Smooth muscle cell (in vitro differentiated cells): ENCODE results near the gene SEPTIN3. TPM values are rescaled to one million over a fixed set of nuclear protein-coding genes. Genes with fewer than 3 reads are reported as not detected.
A peak's percentile ranks its signal among the peaks of the same experiment; 100 is the strongest.

Experiments used
- DNase-seq: peaks from one replicate; lab custom pipeline; 2025; ENCODE audit not compliant: unreplicated experiment; lab: John Stamatoyannopoulos, UW
- H2AFZ ChIP-seq: fragments of 200-600 bp; sonication (generic); 2 replicates; pipeline ENCODE4 v1.6.0; 2016; ENCODE audit warnings: antibody characterized with exemption, low read depth, mild to moderate bottlenecking
- H3F3A ChIP-seq: fragments of 200-600 bp; sonication (generic); 2 replicates; pipeline ENCODE4 v1.6.0; 2017; ENCODE audit warnings: antibody characterized with exemption, low read depth
- H3K27ac ChIP-seq: fragments of 200-600 bp; sonication (generic); 2 replicates; pipeline ENCODE4 v1.5.1; 2016; ENCODE audit warnings: low read depth, mild to moderate bottlenecking
- H3K27me3 ChIP-seq: fragments of 200-600 bp; sonication (generic); 2 replicates; pipeline ENCODE4 v1.6.1; 2016; ENCODE audit warnings: low read depth, mild to moderate bottlenecking
- H3K36me3 ChIP-seq: fragments of 200-600 bp; sonication (generic); 2 replicates; pipeline ENCODE4 v1.5.1; 2016; ENCODE audit warnings: low read depth
- H3K4me1 ChIP-seq: fragments of 200-600 bp; sonication (generic); 2 replicates; pipeline ENCODE4 v1.5.1; 2016; ENCODE audit warnings: low read depth
- H3K4me2 ChIP-seq: fragments of 200-600 bp; sonication (generic); 2 replicates; pipeline ENCODE4 v1.6.0; 2016; ENCODE audit warnings: mild to moderate bottlenecking
- H3K4me3 ChIP-seq: fragments of 200-600 bp; sonication (generic); 2 replicates; pipeline ENCODE4 v1.5.1; 2016; ENCODE audit warnings: mild to moderate bottlenecking
- H3K79me2 ChIP-seq: fragments of 200-600 bp; sonication (generic); 2 replicates; pipeline ENCODE4 v1.6.0; 2016; ENCODE audit warnings: low read depth, mild to moderate bottlenecking
- H3K9ac ChIP-seq: fragments of 200-600 bp; sonication (generic); 2 replicates; pipeline ENCODE4 v1.6.0; 2016; ENCODE audit warnings: low read depth
- H3K9me3 ChIP-seq: fragments of 200-600 bp; sonication (generic); replicated peaks from 2 replicates; pipeline ENCODE4 v1.5.1; 2016; ENCODE audit warnings: low read depth
- H4K20me1 ChIP-seq: fragments of 200-600 bp; sonication (generic); 2 replicates; pipeline ENCODE4 v1.6.0; 2016; ENCODE audit warnings: low read depth
- CTCF ChIP-seq: fragments of 200-600 bp; sonication (generic); IDR thresholded peaks from 2 replicates; pipeline ENCODE4 v1.5.1; 2017; ENCODE audit warnings: borderline replicate concordance, mild to moderate bottlenecking, antibody characterized with exemption; ENCODE audit not compliant: insufficient read depth, poor library complexity, severe bottlenecking
- WGBS: methylation state at CpG from one replicate; pipeline ENCODE4 v1.1.7; 2016; ENCODE audit warnings: low lambda C conversion rate; 5-methylcytosine and 5-hydroxymethylcytosine counted together
- polyA plus RNA-seq: library from polyadenylated mRNA; unstranded; fragments of >200 nt; fragmentation: Nextera tagmentation; extraction: Ambion mirVana; gene quantifications from 2 replicates; pipeline ENCODE4 v1.2.1, GENCODE V29; 2016
- total RNA-seq: library from RNA; depleted of rRNA; stranded (reverse); fragments of >200 nt; gene quantifications from 2 replicates; pipeline ENCODE4 v1.2.3, GENCODE V29; 2014

Gene SEPTIN3
- total and polyA plus RNA-seq, 2 experiments from 2014 or later = 0.99 to 1.1 TPM

GRCh38 chr22:41951898-41952474 is 17.3 kb upstream of the SEPTIN3 start, which contains the start of gene SMIM45:
TSS of gene SMIM45 (plus strand) at chr22:41952150.
- Histone ChIP-seq H3K9ac (no peak within 1 kb of the TSS), H3K4me1 (peaks cover 11% of the 10 kb centered on the region), H3K4me2 (no peak within 1 kb of the TSS), H3K9me3 (no peaks in the 10 kb centered on the region), H3K79me2 (no peaks in the 10 kb centered on the region), H3K27ac (no peak within 1 kb of the TSS), H2AFZ (no peak within 1 kb of the TSS), H3F3A (no peaks in the 10 kb centered on the region), H3K36me3 (no peaks in the 10 kb centered on the region), H3K4me3 (no peak within 1 kb of the TSS), H3K27me3 (no peaks in the 10 kb centered on the region), H4K20me1 (no peaks in the 10 kb centered on the region)
- TF ChIP-seq CTCF = no peak
- 77% methylated on average over 16 of the region's 16 CpGs for WGBS
- no peak for DNase-seq

DNA sequence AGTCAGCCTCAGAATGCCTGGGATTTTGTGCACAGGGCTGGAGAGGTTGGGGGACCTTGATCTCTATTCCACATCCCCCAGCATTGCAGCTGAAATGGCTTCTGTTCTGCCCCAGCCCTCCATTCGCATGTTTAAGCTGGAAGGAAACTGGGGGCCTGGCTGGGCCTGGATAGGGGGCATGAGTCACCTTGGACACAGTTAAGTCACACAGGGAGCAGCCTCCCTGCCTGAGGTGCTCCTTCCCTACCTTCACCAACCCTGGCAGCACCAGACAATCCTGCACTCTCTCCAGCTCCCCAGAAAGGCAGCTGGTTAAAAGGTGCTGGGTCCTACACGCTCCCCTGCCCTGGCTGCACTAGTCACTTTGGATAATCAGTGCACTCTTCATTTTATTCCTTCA is 16.5 kb upstream of the SEPTIN3 start:
- H4K20me1 ChIP-seq = no peaks in the 10 kb centered on the region
- no peak overlapping the region for H3K4me2 ChIP-seq
- no peaks in the 10 kb centered on the region for H3K36me3 ChIP-seq
- no peaks in the 10 kb centered on the region for H3K9me3 ChIP-seq
- H2AFZ ChIP-seq = no peak overlapping the region
- no peak overlapping the region for H3K4me3 ChIP-seq
- no peak overlapping the region for H3K9ac ChIP-seq
- no peak for DNase-seq
- no peak for TF ChIP-seq CTCF
- no peaks in the 10 kb centered on the region for H3K27me3 ChIP-seq
- no peaks in the 10 kb centered on the region for H3F3A ChIP-seq
- no peaks in the 10 kb centered on the region for H3K79me2 ChIP-seq
- H3K27ac ChIP-seq = no peak overlapping the region
- peaks cover 6% of the 10 kb centered on the region for H3K4me1 ChIP-seq
- WGBS = 77% methylated on average over 2 of the region's 2 CpGs

DNA sequence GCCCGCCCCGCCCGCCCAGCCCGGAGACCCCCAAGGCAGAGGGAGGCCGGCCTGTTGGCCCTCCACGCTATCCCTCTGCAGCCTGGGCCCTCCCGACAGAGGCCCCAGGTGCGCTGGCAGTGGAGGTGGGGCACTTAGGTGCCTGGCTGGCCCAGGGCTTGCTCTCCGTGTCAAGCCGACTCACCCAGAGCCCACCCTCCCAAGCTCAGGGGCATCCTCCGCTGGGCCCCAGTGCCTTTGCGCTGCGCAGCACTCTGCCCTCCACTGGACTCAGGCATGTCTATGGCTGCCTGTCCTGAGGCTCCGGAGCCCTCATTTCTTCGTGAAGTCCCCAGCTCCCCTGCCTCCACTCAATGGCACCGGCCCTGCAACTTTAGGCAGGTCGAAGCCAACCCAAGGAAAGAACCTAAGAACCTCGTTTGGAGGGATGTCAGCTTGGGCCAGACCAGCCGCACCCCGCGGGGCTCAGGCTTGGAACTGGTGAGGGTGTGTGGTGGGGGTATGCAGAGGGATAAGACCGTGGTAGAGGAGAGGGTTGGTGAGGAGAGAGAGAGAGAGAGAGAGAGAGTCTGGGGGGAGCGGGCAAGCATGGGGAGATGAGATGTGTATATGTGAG is 11.2 kb upstream of the SEPTIN3 start:
- H4K20me1 ChIP-seq = no peaks in the 10 kb centered on the region
- H3K27me3 ChIP-seq = no peaks in the 10 kb centered on the region
- H3K9ac ChIP-seq = no peak overlapping the region
- no peaks in the 10 kb centered on the region for H3K4me1 ChIP-seq
- H3K9me3 ChIP-seq = no peaks in the 10 kb centered on the region
- H3K4me2 ChIP-seq = peak overlapping the region; percentile 81
- TF ChIP-seq CTCF = no peak
- H2AFZ ChIP-seq = peak overlapping the region; percentile 62
- no peak overlapping the region for H3K27ac ChIP-seq
- H3K36me3 ChIP-seq = no peaks in the 10 kb centered on the region
- H3F3A ChIP-seq = no peaks in the 10 kb centered on the region
- 71% methylated on average over 14 of the region's 23 CpGs for WGBS
- H3K4me3 ChIP-seq = no peak overlapping the region
- no peaks in the 10 kb centered on the region for H3K79me2 ChIP-seq
- no peak for DNase-seq
